HEK293 (cell line): ENCODE results near the gene DHX8.

Experiments
- BCL11B ChIP-seq: fragments of 450-650 bp; formaldehyde crosslinking; IDR thresholded peaks from 2 replicates; pipeline ENCODE4 v1.5.1; 2016; ENCODE audit warnings: low read depth, missing biosample characterization, missing genetic modification characterization
- EGR2 ChIP-seq: fragments of 450-650 bp; formaldehyde crosslinking; IDR thresholded peaks from 2 replicates; pipeline ENCODE4 v1.5.1; 2016; ENCODE audit warnings: low read depth, missing biosample characterization, missing genetic modification characterization
- FEZF1 ChIP-seq: fragments of 450-650 bp; formaldehyde crosslinking; IDR thresholded peaks from 2 replicates; pipeline ENCODE4 v1.5.1; 2016; ENCODE audit warnings: missing biosample characterization, missing genetic modification characterization
- INSM2 ChIP-seq: fragments of 450-650 bp; formaldehyde crosslinking; IDR thresholded peaks from 2 replicates; pipeline ENCODE4 v1.5.1; 2016; ENCODE audit warnings: missing biosample characterization, missing genetic modification characterization
- KLF10 ChIP-seq: fragments of 450-650 bp; IDR thresholded peaks from 2 replicates; pipeline ENCODE4 v1.5.1; 2018; ENCODE audit warnings: missing biosample characterization, mild to moderate bottlenecking, missing genetic modification characterization
- KLF17 ChIP-seq: fragments of 450-650 bp; formaldehyde crosslinking; IDR thresholded peaks from 2 replicates; pipeline ENCODE4 v1.5.1; 2016; ENCODE audit warnings: missing biosample characterization, missing genetic modification characterization
- KLF7 ChIP-seq: fragments of 450-650 bp; formaldehyde crosslinking; IDR thresholded peaks from 2 replicates; pipeline ENCODE4 v1.5.1; 2016; ENCODE audit warnings: missing biosample characterization, missing genetic modification characterization, borderline replicate concordance
- PATZ1 ChIP-seq: fragments of 450-650 bp; formaldehyde crosslinking; IDR thresholded peaks from 2 replicates; pipeline ENCODE4 v1.5.1; 2016; ENCODE audit warnings: missing biosample characterization, missing genetic modification characterization
- SCRT1 ChIP-seq: fragments of 450-650 bp; formaldehyde crosslinking; IDR thresholded peaks from 2 replicates; pipeline ENCODE4 v1.5.1; 2016; ENCODE audit warnings: missing biosample characterization, missing genetic modification characterization, borderline replicate concordance
- ZBTB48 ChIP-seq: fragments of 450-650 bp; formaldehyde crosslinking; IDR thresholded peaks from 2 replicates; pipeline ENCODE4 v1.5.1; 2016; ENCODE audit warnings: missing biosample characterization, missing genetic modification characterization
- ZNF114 ChIP-seq: fragments of 450-650 bp; formaldehyde crosslinking; IDR thresholded peaks from 2 replicates; pipeline ENCODE4 v1.5.0; 2017; ENCODE audit warnings: missing biosample characterization, missing genetic modification characterization
- ZNF19 ChIP-seq: fragments of 450-650 bp; formaldehyde crosslinking; IDR thresholded peaks from 2 replicates; pipeline ENCODE4; 2016; ENCODE audit warnings: missing biosample characterization, missing genetic modification characterization, low read depth
- ZNF2 ChIP-seq: fragments of 450-650 bp; formaldehyde crosslinking; IDR thresholded peaks from 2 replicates; pipeline ENCODE4 v1.5.1; 2016; ENCODE audit warnings: missing biosample characterization, missing genetic modification characterization
- ZNF211 ChIP-seq: fragments of 450-650 bp; formaldehyde crosslinking; IDR thresholded peaks from 2 replicates; pipeline ENCODE4 v1.5.1; 2016; ENCODE audit warnings: low read depth, missing biosample characterization, missing genetic modification characterization
- ZNF266 ChIP-seq: fragments of 450-650 bp; formaldehyde crosslinking; IDR thresholded peaks from 2 replicates; pipeline ENCODE4 v1.5.1; 2016; ENCODE audit warnings: missing biosample characterization, missing genetic modification characterization, low read depth
- ZNF280C ChIP-seq: fragments of 450-650 bp; formaldehyde crosslinking; IDR thresholded peaks from 2 replicates; pipeline ENCODE4 v1.5.1; 2016; ENCODE audit warnings: missing biosample characterization, missing genetic modification characterization
- ZNF362 ChIP-seq: fragments of 450-650 bp; formaldehyde crosslinking; IDR thresholded peaks from 2 replicates; pipeline ENCODE4 v1.5.1; 2016; ENCODE audit warnings: missing biosample characterization, missing genetic modification characterization
- ZNF416 ChIP-seq: fragments of 450-650 bp; formaldehyde crosslinking; IDR thresholded peaks from 2 replicates; pipeline ENCODE4 v1.5.1; 2016; ENCODE audit warnings: missing biosample characterization, missing genetic modification characterization
- ZNF561 ChIP-seq: fragments of 450-650 bp; IDR thresholded peaks from 2 replicates; pipeline ENCODE4 v1.5.1; 2018; ENCODE audit warnings: missing biosample characterization, missing genetic modification characterization, borderline replicate concordance
- ZNF639 ChIP-seq: fragments of 450-650 bp; formaldehyde crosslinking; IDR thresholded peaks from 2 replicates; pipeline ENCODE4 v1.5.1; 2016; ENCODE audit warnings: missing biosample characterization, missing genetic modification characterization
- ZNF664 ChIP-seq: fragments of 450-650 bp; formaldehyde crosslinking; IDR thresholded peaks from 2 replicates; pipeline ENCODE4 v1.5.1; 2016; ENCODE audit warnings: missing biosample characterization, missing genetic modification characterization
- ZNF670 ChIP-seq: fragments of 450-650 bp; formaldehyde crosslinking; IDR thresholded peaks from 2 replicates; pipeline ENCODE4 v1.5.1; 2016; ENCODE audit warnings: missing biosample characterization, missing genetic modification characterization, low read depth
- ZNF747 ChIP-seq: fragments of 450-650 bp; formaldehyde crosslinking; IDR thresholded peaks from 2 replicates; pipeline ENCODE4 v1.5.1; 2016; ENCODE audit warnings: missing biosample characterization, missing genetic modification characterization
- ZNF777 ChIP-seq: fragments of 450-650 bp; formaldehyde crosslinking; IDR thresholded peaks from 2 replicates; pipeline ENCODE4 v1.5.1; 2017; ENCODE audit warnings: missing biosample characterization, missing genetic modification characterization, borderline replicate concordance
- ZSCAN16 ChIP-seq: fragments of 450-650 bp; formaldehyde crosslinking; IDR thresholded peaks from 2 replicates; pipeline ENCODE4 v1.5.1; 2016; ENCODE audit warnings: missing biosample characterization, missing genetic modification characterization
- ZSCAN5A ChIP-seq: fragments of 450-650 bp; formaldehyde crosslinking; IDR thresholded peaks from 2 replicates; pipeline ENCODE4 v1.5.1; 2016; ENCODE audit warnings: missing biosample characterization, missing genetic modification characterization
- ZXDB ChIP-seq: fragments of 450-650 bp; formaldehyde crosslinking; IDR thresholded peaks from 2 replicates; pipeline ENCODE4 v1.5.1; 2016; ENCODE audit warnings: missing biosample characterization, missing genetic modification characterization

The DHX8 gene

GRCh38 chr17:43573579-43574321 lies 90.0 kb downstream of the DHX8 start (continued):
- TF ChIP-seq KLF17 (tag by site-specific recombination) (no peak), KLF10 (tag by site-specific recombination) (peak; percentile 80), FEZF1 (tag by site-specific recombination) (peak; percentile 95), ZNF747 (tag by site-specific recombination) (no peak), ZNF211 (tag by site-specific recombination) (no peak), ZNF2 (tag by site-specific recombination) (no peak), ZNF362 (tag by site-specific recombination) (no peak), ZNF664 (tag by site-specific recombination) (no peak), ZSCAN16 (tag by site-specific recombination) (0 out of 2 replicates have a peak, but pooled peaks have one; percentile 16), ZXDB (no peak; the same call in 1 of the 2 replicates), BCL11B (tag by site-specific recombination) (no peak), ZNF639 (tag by site-specific recombination) (no peak), ZNF114 (tag by site-specific recombination) (no peak), SCRT1 (no peak), KLF7 (tag by site-specific recombination) (peak; percentile 72; the same call in 1 of the 2 replicates), ZNF561 (tag by site-specific recombination) (no peak), ZNF19 (tag by site-specific recombination) (no peak), INSM2 (peak; percentile 29; the same call in 1 of the 2 replicates), ZBTB48 (tag by site-specific recombination) (no peak), ZNF280C (tag by site-specific recombination) (no peak), PATZ1 (tag by site-specific recombination) (peak; percentile 35; the same call in 1 of the 2 replicates), ZNF670 (no peak), EGR2 (tag by site-specific recombination) (no peak), ZNF777 (tag by site-specific recombination) (no peak), ZNF266 (tag by site-specific recombination) (no peak), ZSCAN5A (no peak), ZNF416 (no peak)
